ENCODE measurements around the gene ADORA2B. TPM values are rescaled to one million over a fixed set of nuclear protein-coding genes. Genes with fewer than 3 reads are reported as not detected.

The ADORA2B gene
- total and polyA plus RNA-seq, 2 of the 8 experiments (the other 6 are each of a cell fraction or from before 2014, with no cell fraction given): 2.6 to 8.2 TPM

GRCh38 chr17:15966879-15967248 is 21.9 kb downstream of the ADORA2B start:
- peak overlapping the region; percentile 91 for H3K18ac ChIP-seq (ENCODE audit: extremely low read depth, low read length)
- H3K27me3 ChIP-seq (replicated peaks in 1 of 4; ENCODE audit: control insufficient read depth in 3 of 4, extremely low read depth in 1 of 4, insufficient read depth in 3 of 4, low read length in 3 of 4): 0 out of 7 replicates have a peak, but pooled peaks cover 0 to 2% (median 0%) of the 10 kb centered on the region in 4 experiments
- peaks cover 5% of the 10 kb centered on the region for H3K23me2 ChIP-seq (ENCODE audit: low read depth, low read length)
- H3K79me2 ChIP-seq (ENCODE audit: control insufficient read depth in 1 of 2, insufficient read depth in 2 of 2, low read length in 2 of 2): no peaks in the 10 kb centered on the region
- H3K36me3 ChIP-seq (ENCODE audit: control insufficient read depth in 2 of 4, insufficient read depth in 4 of 4, low read length in 3 of 4): no peaks in the 10 kb centered on the region
- H2AFZ ChIP-seq (ENCODE audit: low read length): no peak overlapping the region
- peak overlapping the region; percentile 100 for H2BK12ac ChIP-seq (ENCODE audit: low read depth, low read length)
- DNase-seq (ENCODE audit: low read depth in 1 of 2, low spot score in 2 of 2): peak in 1 of 2 experiments; percentile 65
- peak overlapping the region in 3 of 4 experiments; percentile 53 to 71 (median 58); a peak in 6 of 7 replicates for H3K9ac ChIP-seq (replicated peaks in 1 of 4; ENCODE audit: extremely low read depth in 1 of 4, low read depth in 3 of 4, low read length in 3 of 4)
- H2BK5ac ChIP-seq (ENCODE audit: low read depth, low read length): peak overlapping the region; percentile 100
- H3K4me3 ChIP-seq (ENCODE audit: extremely low read depth in 1 of 4, insufficient read depth in 2 of 4, low read depth in 3 of 4, low read length in 4 of 4): peak overlapping the region; percentile 0 to 51 (median 20); a peak in 6 of 8 replicates
- H4K20me1 ChIP-seq (replicated peaks in 1 of 2; ENCODE audit: control insufficient read depth in 1 of 2, insufficient read depth in 2 of 2, low read length in 2 of 2): no peaks in the 10 kb centered on the region
- peak overlapping the region; percentile 89; the same call in 1 of the 2 replicates for H3K27ac ChIP-seq (ENCODE audit: low read depth, low read length)
- no peaks in the 10 kb centered on the region for H3K9me3 ChIP-seq (ENCODE audit: insufficient read depth in 2 of 2, low read depth in 1 of 2, low read length in 1 of 2)
- FAIRE-seq: no peak
- H2BK15ac ChIP-seq (ENCODE audit: low read length): peak overlapping the region; percentile 99
- peak overlapping the region; percentile 92; the same call in 1 of the 2 replicates for H4K8ac ChIP-seq (ENCODE audit: extremely low read depth, insufficient read depth, low read length)
- no peak overlapping the region for H3K14ac ChIP-seq (ENCODE audit: insufficient read length)
- peak overlapping the region; percentile 99 for H2BK20ac ChIP-seq (ENCODE audit: low read length)
- H4K91ac ChIP-seq (replicated peaks; ENCODE audit: insufficient read length, low read length): peak overlapping the region; percentile 98
- H3K79me1 ChIP-seq (ENCODE audit: low read depth, low read length): 0 out of 2 replicates have a peak, but pooled peaks cover 3% of the 10 kb centered on the region
- CTCF ChIA-PET (ENCODE audit: partially characterized antibody): interaction anchor here (0.7 to 3.9 kb wide), 5 partner anchors 9 to 139 kb away, joined by 3 to 24 read pairs (median 4); partner anchors contain the start of gene ADORA2B
- H2BK120ac ChIP-seq (replicated peaks; ENCODE audit: low read depth, low read length): peak overlapping the region; percentile 69
- WGBS, 2 experiments (ENCODE audit: extremely low coverage in 1 of 2, insufficient coverage in 1 of 2, insufficient read length in 1 of 2, insufficient replicate concordance in 2 of 2, low coverage in 1 of 2, low lambda C conversion rate in 2 of 2, missing lambda C conversion rate in 1 of 2): 7% methylated on average over 9 of the region's 11 CpGs; no CpG with 5 or more reads in 1 of the 2 experiments
- H3K4me2 ChIP-seq (ENCODE audit: insufficient read depth in 1 of 2, low read depth in 2 of 2, low read length in 2 of 2): peak overlapping the region; percentile 72 to 80
- peak overlapping the region; percentile 51 for H3K56ac ChIP-seq (replicated peaks; ENCODE audit: insufficient read length, low read depth, low read length)
- peak overlapping the region; percentile 22 for H4K5ac ChIP-seq (ENCODE audit: insufficient read length, low read depth, low read length)
- POLR2A ChIA-PET (ENCODE audit: partially characterized antibody): interaction anchor here (0.7 to 3.5 kb wide), 9 partner anchors 9 to 317 kb away, joined by 3 to 25 read pairs (median 7); partner anchors contain the start of genes ADORA2B, PIGL, TTC19 and ZSWIM7
- H3K4ac ChIP-seq (replicated peaks; ENCODE audit: insufficient read length, low read depth, low read length): peak overlapping the region; percentile 71
- peaks cover 12 to 34% (median 23%) of the 10 kb centered on the region in 4 experiments for H3K4me1 ChIP-seq (replicated peaks in 1 of 4; ENCODE audit: control insufficient read depth in 3 of 4, insufficient read depth in 4 of 4, low read length in 3 of 4)
- H3K23ac ChIP-seq (ENCODE audit: insufficient read length): no peak overlapping the region
- H2AK5ac ChIP-seq (ENCODE audit: low read depth, low read length): peak overlapping the region; percentile 97; the same call in 1 of the 2 replicates
- TF ChIP-seq SAP30 (IDR thresholded peaks at IDR 0.05; ENCODE audit: insufficient read depth, insufficient replicate concordance, low read length) (no peak), SRF (IDR thresholded peaks at IDR 0.05; ENCODE audit: low read depth, low read length) (no peak), GTF2F1 (IDR thresholded peaks at IDR 0.05; ENCODE audit: borderline replicate concordance, low read depth, low read length) (no peak), CREB1 (IDR thresholded peaks at IDR 0.05) (no peak), EP300 (IDR thresholded peaks at IDR 0.05; ENCODE audit: borderline replicate concordance in 1 of 2, low read depth in 2 of 2, low read length in 2 of 2) (no peak), KDM1A (IDR thresholded peaks at IDR 0.05; ENCODE audit: borderline replicate concordance, low read length) (no peak), CTBP2 (IDR thresholded peaks at IDR 0.05; ENCODE audit: borderline replicate concordance, insufficient read depth, insufficient read length, low read length) (no peak), RAD21 (IDR thresholded peaks at IDR 0.05 in 1 of 2, conservative IDR thresholded peaks at IDR 0.05 in 1 of 2; ENCODE audit: low read depth in 2 of 2, low read length in 2 of 2) (no peak; a peak in 1 of 4 replicates), POLR2AphosphoS5 (IDR thresholded peaks at IDR 0.05; ENCODE audit: low read depth, low read length) (peak; percentile 54; the same call in 1 of the 2 replicates), RBBP5 (IDR thresholded peaks at IDR 0.05; ENCODE audit: borderline replicate concordance, low read depth, low read length) (0 out of 2 replicates have a peak, but pooled peaks have one; percentile 50), POU5F1 (IDR thresholded peaks at IDR 0.05; ENCODE audit: low read depth, low read length) (no peak), ZNF274 (IDR thresholded peaks at IDR 0.05; ENCODE audit: borderline replicate concordance, extremely low read depth, low read length) (no peak)
